ENCODE data around the gene PTPRS.

DNA sequence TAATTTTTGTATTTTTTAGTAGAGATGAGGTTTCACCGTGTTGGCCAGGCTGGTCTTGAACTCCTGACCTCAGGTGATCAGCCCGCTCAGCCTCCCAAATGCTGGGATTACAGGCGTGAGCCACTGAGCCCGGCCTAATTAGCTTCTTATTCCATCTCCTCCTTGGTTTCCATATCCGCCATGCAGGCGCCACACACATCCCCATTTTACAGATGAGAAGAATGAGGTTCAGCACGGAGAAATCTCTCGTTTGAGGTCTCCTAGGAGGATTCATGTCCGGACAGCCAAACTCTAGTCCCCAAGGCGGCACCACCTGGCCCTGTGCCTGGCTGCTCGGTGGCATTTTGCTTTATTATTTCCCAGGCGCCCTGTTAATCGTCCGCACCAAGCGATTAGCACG, 46.2 kb upstream of the PTPRS start:
- TF ChIP-seq, protein P1, sequence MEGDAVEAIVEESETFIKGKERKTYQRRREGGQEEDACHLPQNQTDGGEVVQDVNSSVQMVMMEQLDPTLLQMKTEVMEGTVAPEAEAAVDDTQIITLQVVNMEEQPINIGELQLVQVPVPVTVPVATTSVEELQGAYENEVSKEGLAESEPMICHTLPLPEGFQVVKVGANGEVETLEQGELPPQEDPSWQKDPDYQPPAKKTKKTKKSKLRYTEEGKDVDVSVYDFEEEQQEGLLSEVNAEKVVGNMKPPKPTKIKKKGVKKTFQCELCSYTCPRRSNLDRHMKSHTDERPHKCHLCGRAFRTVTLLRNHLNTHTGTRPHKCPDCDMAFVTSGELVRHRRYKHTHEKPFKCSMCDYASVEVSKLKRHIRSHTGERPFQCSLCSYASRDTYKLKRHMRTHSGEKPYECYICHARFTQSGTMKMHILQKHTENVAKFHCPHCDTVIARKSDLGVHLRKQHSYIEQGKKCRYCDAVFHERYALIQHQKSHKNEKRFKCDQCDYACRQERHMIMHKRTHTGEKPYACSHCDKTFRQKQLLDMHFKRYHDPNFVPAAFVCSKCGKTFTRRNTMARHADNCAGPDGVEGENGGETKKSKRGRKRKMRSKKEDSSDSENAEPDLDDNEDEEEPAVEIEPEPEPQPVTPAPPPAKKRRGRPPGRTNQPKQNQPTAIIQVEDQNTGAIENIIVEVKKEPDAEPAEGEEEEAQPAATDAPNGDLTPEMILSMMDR (IDR thresholded peaks at IDR 0.05 in 4 of 5, conservative IDR thresholded peaks at IDR 0.05 in 1 of 5), result no peak
- no peak for TF ChIP-seq POLR2A (IDR thresholded peaks at IDR 0.05)
